ENCODE measurements around the gene HSD17B2.

DNA sequence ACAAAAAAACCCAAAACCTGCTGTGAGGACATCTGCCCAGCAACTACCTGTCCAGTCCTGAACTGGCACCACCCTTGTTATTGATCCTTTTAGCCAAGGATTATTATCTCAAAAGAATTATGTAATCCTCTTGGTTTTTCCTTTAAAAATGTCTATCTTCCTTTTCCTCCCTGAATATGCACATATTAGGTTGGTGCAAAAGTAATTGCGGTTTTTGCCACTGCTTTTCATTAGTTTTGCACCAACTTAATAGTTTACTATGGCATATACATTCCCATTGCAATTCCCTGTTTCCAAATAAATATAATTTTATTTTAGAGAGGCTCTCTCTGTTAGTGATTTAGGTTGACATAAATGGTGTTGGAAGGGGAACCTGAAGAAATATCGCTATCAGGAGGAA, 83.7 kb downstream of the HSD17B2 start:
- TF ChIP-seq, protein P1, sequence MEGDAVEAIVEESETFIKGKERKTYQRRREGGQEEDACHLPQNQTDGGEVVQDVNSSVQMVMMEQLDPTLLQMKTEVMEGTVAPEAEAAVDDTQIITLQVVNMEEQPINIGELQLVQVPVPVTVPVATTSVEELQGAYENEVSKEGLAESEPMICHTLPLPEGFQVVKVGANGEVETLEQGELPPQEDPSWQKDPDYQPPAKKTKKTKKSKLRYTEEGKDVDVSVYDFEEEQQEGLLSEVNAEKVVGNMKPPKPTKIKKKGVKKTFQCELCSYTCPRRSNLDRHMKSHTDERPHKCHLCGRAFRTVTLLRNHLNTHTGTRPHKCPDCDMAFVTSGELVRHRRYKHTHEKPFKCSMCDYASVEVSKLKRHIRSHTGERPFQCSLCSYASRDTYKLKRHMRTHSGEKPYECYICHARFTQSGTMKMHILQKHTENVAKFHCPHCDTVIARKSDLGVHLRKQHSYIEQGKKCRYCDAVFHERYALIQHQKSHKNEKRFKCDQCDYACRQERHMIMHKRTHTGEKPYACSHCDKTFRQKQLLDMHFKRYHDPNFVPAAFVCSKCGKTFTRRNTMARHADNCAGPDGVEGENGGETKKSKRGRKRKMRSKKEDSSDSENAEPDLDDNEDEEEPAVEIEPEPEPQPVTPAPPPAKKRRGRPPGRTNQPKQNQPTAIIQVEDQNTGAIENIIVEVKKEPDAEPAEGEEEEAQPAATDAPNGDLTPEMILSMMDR (IDR thresholded peaks at IDR 0.05 in 4 of 5, conservative IDR thresholded peaks at IDR 0.05 in 1 of 5) = no peak
- TF ChIP-seq POLR2A (IDR thresholded peaks at IDR 0.05) = no peak

Measured in gastrocnemius medialis (tissue), 4 donors.